GM12878 (cell line): ENCODE results near the gene STXBP1. TPM values are rescaled to one million over a fixed set of nuclear protein-coding genes. Genes with fewer than 3 reads are reported as not detected.

Source experiments
- CHD2 ChIP-seq: IDR thresholded peaks from 2 replicates; pipeline ENCODE4 v1.6.1; 2011; ENCODE audit warnings: low read depth, low read length, improper control_type of control experiment, borderline replicate concordance
- FOS ChIP-seq: IDR thresholded peaks from 3 replicates; pipeline ENCODE4 v1.6.1; 2011; ENCODE audit warnings: borderline replicate concordance; ENCODE audit not compliant: insufficient read length; ENCODE audit errors: extremely low read depth
- NFYB ChIP-seq: IDR thresholded peaks from 2 replicates; pipeline ENCODE4 v1.6.1; 2011; ENCODE audit warnings: low read depth, mild to moderate bottlenecking, low read length, improper control_type of control experiment, moderate library complexity; ENCODE audit not compliant: insufficient read depth
- SREBF2 ChIP-seq: IDR thresholded peaks from 2 replicates; pipeline ENCODE4 v1.6.1; 2012; ENCODE audit warnings: mild to moderate bottlenecking, low read length
- SUPT20H ChIP-seq: IDR thresholded peaks from 2 replicates; pipeline ENCODE4 v1.6.1; 2011; ENCODE audit warnings: low read depth, mild to moderate bottlenecking, low read length, moderate library complexity, borderline replicate concordance; ENCODE audit not compliant: control insufficient read depth
- polyA plus RNA-seq, 11 experiments: library from polyadenylated mRNA; depleted of rRNA in 4 of 11; unstranded in 6 of 11; stranded (reverse) in 5 of 11; fragments of >200 nt; fragmentation: Nextera tagmentation in 4 of 11; fragmentation: Illumina TruSeq in 1 of 11; extraction: Ambion mirVana in 4 of 11; extraction: Trizol in 1 of 11; gene quantifications; 1 replicate in 1 of 11; 2 replicates in 10 of 11; pipeline versions ENCODE4 v1.2.1 to v1.2.3, GENCODE V29; 2011 to 2016; ENCODE audit warnings: inconsistent platforms in 2 of 11, missing spikeins in 2 of 11, low read depth in 1 of 11
- total RNA-seq, 4 experiments: library from RNA; depleted of rRNA in 3 of 4; stranded (reverse); fragments of >200 nt in 3 of 4; fragmentation: Illumina TruSeq in 1 of 4; extraction: Trizol in 1 of 4; gene quantifications; 2 replicates each; pipeline versions ENCODE4 v1.2.1 to v1.2.3, GENCODE V29; 2013 to 2021
- TF ChIP-seq, protein P1 (sequence below): fragments of 450-650 bp; IDR thresholded peaks from 2 replicates; pipeline ENCODE4 v1.6.1; 2018; ENCODE audit warnings: borderline replicate concordance, mild to moderate bottlenecking; ENCODE audit not compliant: partially characterized antibody
- TF ChIP-seq, protein P2 (sequence below): fragments of 450-650 bp; IDR thresholded peaks from 2 replicates; pipeline ENCODE4 v1.6.1; 2017; ENCODE audit warnings: mild to moderate bottlenecking, moderate library complexity
- TF ChIP-seq, protein P3 (sequence below): fragments of 450-650 bp; formaldehyde crosslinking; IDR thresholded peaks from 2 replicates; pipeline ENCODE4 v1.5.0; 2022; ENCODE audit warnings: mild to moderate bottlenecking, missing genetic modification characterization

The STXBP1 gene
- total and polyA plus RNA-seq, 10 of the 15 experiments (the other 5 are each of a cell fraction or from before 2014, with no cell fraction given), result 0.08 to 0.85 (median 0.31) TPM; not detected in 3

DNA sequence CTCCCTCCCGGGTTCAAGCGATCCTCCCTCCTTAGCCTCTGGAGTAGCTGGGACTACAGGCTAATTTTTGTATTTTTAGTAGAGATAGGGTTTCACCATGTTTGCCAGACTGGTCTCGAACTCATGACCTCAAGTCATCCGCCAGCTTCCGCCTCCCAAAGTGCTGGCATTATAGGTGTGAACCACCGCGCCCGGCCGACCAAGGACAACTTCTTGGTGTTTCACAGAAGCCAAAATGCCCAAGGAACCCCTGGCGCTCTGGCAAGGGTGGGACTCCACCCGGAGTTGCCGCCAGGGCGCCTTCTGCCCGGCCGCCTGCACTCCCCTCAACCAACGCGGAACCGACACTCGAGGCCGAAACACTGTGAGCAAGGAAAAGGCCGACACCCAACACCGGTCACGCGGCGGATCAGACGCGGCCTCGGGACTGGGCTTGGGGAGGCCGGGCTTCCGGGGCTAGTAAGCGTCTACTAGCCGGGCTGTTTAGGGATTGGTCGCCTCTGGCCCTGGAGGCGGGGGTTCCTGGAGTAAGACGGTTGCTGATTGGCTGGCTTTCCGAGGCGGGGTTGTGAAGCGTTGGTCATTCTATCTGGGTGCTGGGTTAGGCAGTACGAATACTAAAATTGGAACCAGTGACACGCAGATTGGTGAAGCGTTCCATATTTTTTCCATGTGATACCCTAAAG, 87.1 kb downstream of the STXBP1 start (continued):
- TF ChIP-seq, protein P1, sequence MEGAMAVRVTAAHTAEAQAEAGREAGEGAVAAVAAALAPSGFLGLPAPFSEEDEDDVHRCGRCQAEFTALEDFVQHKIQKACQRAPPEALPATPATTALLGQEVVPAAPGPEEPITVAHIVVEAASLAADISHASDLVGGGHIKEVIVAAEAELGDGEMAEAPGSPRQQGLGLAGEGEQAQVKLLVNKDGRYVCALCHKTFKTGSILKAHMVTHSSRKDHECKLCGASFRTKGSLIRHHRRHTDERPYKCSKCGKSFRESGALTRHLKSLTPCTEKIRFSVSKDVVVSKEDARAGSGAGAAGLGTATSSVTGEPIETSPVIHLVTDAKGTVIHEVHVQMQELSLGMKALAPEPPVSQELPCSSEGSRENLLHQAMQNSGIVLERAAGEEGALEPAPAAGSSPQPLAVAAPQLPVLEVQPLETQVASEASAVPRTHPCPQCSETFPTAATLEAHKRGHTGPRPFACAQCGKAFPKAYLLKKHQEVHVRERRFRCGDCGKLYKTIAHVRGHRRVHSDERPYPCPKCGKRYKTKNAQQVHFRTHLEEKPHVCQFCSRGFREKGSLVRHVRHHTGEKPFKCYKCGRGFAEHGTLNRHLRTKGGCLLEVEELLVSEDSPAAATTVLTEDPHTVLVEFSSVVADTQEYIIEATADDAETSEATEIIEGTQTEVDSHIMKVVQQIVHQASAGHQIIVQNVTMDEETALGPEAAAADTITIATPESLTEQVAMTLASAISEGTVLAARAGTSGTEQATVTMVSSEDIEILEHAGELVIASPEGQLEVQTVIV, result peak; percentile 20
- TF ChIP-seq FOS (peak; percentile 30), CHD2 (0 out of 2 replicates have a peak, but pooled peaks have one; percentile 36), SUPT20H (no peak), NFYB (peak; percentile 81), SREBF2 (no peak)
- TF ChIP-seq, protein P2, sequence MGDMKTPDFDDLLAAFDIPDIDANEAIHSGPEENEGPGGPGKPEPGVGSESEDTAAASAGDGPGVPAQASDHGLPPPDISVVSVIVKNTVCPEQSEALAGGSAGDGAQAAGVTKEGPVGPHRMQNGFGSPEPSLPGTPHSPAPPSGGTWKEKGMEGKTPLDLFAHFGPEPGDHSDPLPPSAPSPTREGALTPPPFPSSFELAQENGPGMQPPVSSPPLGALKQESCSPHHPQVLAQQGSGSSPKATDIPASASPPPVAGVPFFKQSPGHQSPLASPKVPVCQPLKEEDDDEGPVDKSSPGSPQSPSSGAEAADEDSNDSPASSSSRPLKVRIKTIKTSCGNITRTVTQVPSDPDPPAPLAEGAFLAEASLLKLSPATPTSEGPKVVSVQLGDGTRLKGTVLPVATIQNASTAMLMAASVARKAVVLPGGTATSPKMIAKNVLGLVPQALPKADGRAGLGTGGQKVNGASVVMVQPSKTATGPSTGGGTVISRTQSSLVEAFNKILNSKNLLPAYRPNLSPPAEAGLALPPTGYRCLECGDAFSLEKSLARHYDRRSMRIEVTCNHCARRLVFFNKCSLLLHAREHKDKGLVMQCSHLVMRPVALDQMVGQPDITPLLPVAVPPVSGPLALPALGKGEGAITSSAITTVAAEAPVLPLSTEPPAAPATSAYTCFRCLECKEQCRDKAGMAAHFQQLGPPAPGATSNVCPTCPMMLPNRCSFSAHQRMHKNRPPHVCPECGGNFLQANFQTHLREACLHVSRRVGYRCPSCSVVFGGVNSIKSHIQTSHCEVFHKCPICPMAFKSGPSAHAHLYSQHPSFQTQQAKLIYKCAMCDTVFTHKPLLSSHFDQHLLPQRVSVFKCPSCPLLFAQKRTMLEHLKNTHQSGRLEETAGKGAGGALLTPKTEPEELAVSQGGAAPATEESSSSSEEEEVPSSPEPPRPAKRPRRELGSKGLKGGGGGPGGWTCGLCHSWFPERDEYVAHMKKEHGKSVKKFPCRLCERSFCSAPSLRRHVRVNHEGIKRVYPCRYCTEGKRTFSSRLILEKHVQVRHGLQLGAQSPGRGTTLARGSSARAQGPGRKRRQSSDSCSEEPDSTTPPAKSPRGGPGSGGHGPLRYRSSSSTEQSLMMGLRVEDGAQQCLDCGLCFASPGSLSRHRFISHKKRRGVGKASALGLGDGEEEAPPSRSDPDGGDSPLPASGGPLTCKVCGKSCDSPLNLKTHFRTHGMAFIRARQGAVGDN, result peak; percentile 85
- TF ChIP-seq, protein P3, sequence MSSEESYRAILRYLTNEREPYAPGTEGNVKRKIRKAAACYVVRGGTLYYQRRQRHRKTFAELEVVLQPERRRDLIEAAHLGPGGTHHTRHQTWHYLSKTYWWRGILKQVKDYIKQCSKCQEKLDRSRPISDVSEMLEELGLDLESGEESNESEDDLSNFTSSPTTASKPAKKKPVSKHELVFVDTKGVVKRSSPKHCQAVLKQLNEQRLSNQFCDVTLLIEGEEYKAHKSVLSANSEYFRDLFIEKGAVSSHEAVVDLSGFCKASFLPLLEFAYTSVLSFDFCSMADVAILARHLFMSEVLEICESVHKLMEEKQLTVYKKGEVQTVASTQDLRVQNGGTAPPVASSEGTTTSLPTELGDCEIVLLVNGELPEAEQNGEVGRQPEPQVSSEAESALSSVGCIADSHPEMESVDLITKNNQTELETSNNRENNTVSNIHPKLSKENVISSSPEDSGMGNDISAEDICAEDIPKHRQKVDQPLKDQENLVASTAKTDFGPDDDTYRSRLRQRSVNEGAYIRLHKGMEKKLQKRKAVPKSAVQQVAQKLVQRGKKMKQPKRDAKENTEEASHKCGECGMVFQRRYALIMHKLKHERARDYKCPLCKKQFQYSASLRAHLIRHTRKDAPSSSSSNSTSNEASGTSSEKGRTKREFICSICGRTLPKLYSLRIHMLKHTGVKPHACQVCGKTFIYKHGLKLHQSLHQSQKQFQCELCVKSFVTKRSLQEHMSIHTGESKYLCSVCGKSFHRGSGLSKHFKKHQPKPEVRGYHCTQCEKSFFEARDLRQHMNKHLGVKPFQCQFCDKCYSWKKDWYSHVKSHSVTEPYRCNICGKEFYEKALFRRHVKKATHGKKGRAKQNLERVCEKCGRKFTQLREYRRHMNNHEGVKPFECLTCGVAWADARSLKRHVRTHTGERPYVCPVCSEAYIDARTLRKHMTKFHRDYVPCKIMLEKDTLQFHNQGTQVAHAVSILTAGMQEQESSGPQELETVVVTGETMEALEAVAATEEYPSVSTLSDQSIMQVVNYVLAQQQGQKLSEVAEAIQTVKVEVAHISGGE (CRISPR knock-in tag), result no peak
